IMR-90 (cell line): ENCODE data around the gene TGM2. TPM values are rescaled to one million over a fixed set of nuclear protein-coding genes. Genes with fewer than 3 reads are reported as not detected.

Source experiments
- ATAC-seq: fragments of 200-7000 bp; cut with Tn5 transposase; 2 replicates; pipeline ENCODE4 v1.9.1; 2020; ENCODE audit warnings: low read depth, mild to moderate bottlenecking, moderate library complexity
- BruUV-seq: library from RNA; stranded (reverse); fragments of 400-500 nt; replicated peaks from 2 replicates; lab custom pipeline; 2021; lab: Mats Ljungman, UMichigan
- CTCF ChIA-PET: fragments of 300-600 bp; formaldehyde crosslinking; extraction: SDS; loops from one replicate; lab custom pipeline; 2021; ENCODE audit warnings: antibody characterized with exemption; lab: Yijun Ruan, JAX
- POLR2A ChIA-PET: fragments of 300-600 bp; sonication (Branson Sonifier 250); formaldehyde crosslinking; loops from one replicate; lab custom pipeline; 2022; ENCODE audit warnings: antibody characterized with exemption; ENCODE audit not compliant: unreplicated experiment; lab: Charles Lee
- DNase-seq: peaks from one replicate; pipeline ENCODE4 v3.0.0; 2013
- H2AFZ ChIP-seq: replicated peaks from 2 replicates; pipeline ENCODE3; 2013; ENCODE audit warnings: low read length, mild to moderate bottlenecking; ENCODE audit not compliant: poor library complexity
- H2AK5ac ChIP-seq: 2 replicates; pipeline ENCODE4 v1.6.1; 2013; ENCODE audit warnings: low read depth, low read length, inconsistent platforms
- H2AK9ac ChIP-seq: replicated peaks from 2 replicates; pipeline ENCODE3; 2013; ENCODE audit warnings: mild to moderate bottlenecking, low read depth, low read length, moderate library complexity; ENCODE audit not compliant: poor library complexity
- H2BK120ac ChIP-seq: 2 replicates; pipeline ENCODE4 v1.6.1; 2013; ENCODE audit warnings: low read depth, low read length, inconsistent platforms
- H2BK15ac ChIP-seq: 3 replicates; pipeline ENCODE4 v1.6.1; 2013; ENCODE audit warnings: low read depth, low read length, inconsistent platforms
- H2BK20ac ChIP-seq: 2 replicates; pipeline ENCODE4 v1.6.1; 2013; ENCODE audit warnings: low read depth, mild to moderate bottlenecking, inconsistent platforms, low read length, moderate library complexity
- H2BK5ac ChIP-seq: 2 replicates; pipeline ENCODE4 v1.6.1; 2013; ENCODE audit warnings: mild to moderate bottlenecking, low read depth, low read length, inconsistent platforms; ENCODE audit not compliant: poor library complexity, severe bottlenecking
- H3K14ac ChIP-seq: replicated peaks from 2 replicates; pipeline ENCODE4 v1.6.1; 2013; ENCODE audit warnings: low read depth, low read length, inconsistent platforms
- H3K18ac ChIP-seq: 2 replicates; pipeline ENCODE4 v1.6.1; 2013; ENCODE audit warnings: low read depth, low read length, control low read depth
- H3K23ac ChIP-seq: 2 replicates; pipeline ENCODE4 v1.6.1; 2013; ENCODE audit warnings: low read depth, low read length, inconsistent platforms
- H3K27ac ChIP-seq: 2 replicates; pipeline ENCODE4 v1.5.1; 2013; ENCODE audit warnings: mild to moderate bottlenecking, control low read depth, low read length; ENCODE audit not compliant: insufficient read depth
- H3K27me3 ChIP-seq: 2 replicates; pipeline ENCODE4 v1.6.1; 2013; ENCODE audit warnings: low read length; ENCODE audit not compliant: control insufficient read depth, insufficient read depth
- H3K36me3 ChIP-seq: 2 replicates; pipeline ENCODE4 v1.6.1; 2013; ENCODE audit warnings: low read length, mixed read lengths; ENCODE audit not compliant: control insufficient read depth, insufficient read depth
- H3K4ac ChIP-seq: 2 replicates; pipeline ENCODE4 v1.6.1; 2013; ENCODE audit warnings: low read depth, low read length, inconsistent platforms
- H3K4me1 ChIP-seq: 2 replicates; pipeline ENCODE4 v1.6.1; 2013; ENCODE audit warnings: low read length, mixed read lengths; ENCODE audit not compliant: control insufficient read depth, insufficient read depth
- H3K4me2 ChIP-seq: 2 replicates; pipeline ENCODE4 v1.6.1; 2013; ENCODE audit warnings: low read depth, mild to moderate bottlenecking, control low read depth, low read length, moderate library complexity
- H3K4me3 ChIP-seq: 2 replicates; pipeline ENCODE4 v1.5.1; 2013; ENCODE audit warnings: low read depth, mild to moderate bottlenecking, control low read depth, low read length, moderate library complexity; ENCODE audit not compliant: insufficient read depth
- H3K56ac ChIP-seq: 2 replicates; pipeline ENCODE4 v1.6.1; 2013; ENCODE audit warnings: low read length, inconsistent platforms; ENCODE audit not compliant: insufficient read depth; ENCODE audit errors: extremely low read depth
- H3K79me1 ChIP-seq, 2 experiments: 2 replicates each; pipeline ENCODE4 v1.6.1; 2013; ENCODE audit warnings: low read length in 2 of 2, inconsistent platforms in 1 of 2, low read depth in 1 of 2
- H3K9ac ChIP-seq: 2 replicates; pipeline ENCODE4 v1.6.1; 2013; ENCODE audit warnings: low read depth, low read length, control low read depth
- H3K9me1 ChIP-seq: 2 replicates; pipeline ENCODE4 v1.6.1; 2013; ENCODE audit warnings: low read length, inconsistent platforms; ENCODE audit not compliant: insufficient read depth
- H3K9me3 ChIP-seq: 2 replicates; pipeline ENCODE4 v1.6.1; 2013; ENCODE audit warnings: low read length; ENCODE audit not compliant: control insufficient read depth, insufficient read depth
- H4K20me1 ChIP-seq: 2 replicates; pipeline ENCODE4 v1.6.1; 2013; ENCODE audit warnings: low read length, inconsistent platforms; ENCODE audit not compliant: insufficient read depth
- H4K5ac ChIP-seq: 2 replicates; pipeline ENCODE4 v1.6.1; 2013; ENCODE audit warnings: mild to moderate bottlenecking, low read depth, low read length, control low read depth
- H4K8ac ChIP-seq, 2 experiments: 2 replicates each; pipeline ENCODE4 v1.6.1; 2013; ENCODE audit warnings: low read depth in 2 of 2, low read length in 2 of 2, control low read depth in 1 of 2, inconsistent platforms in 1 of 2
- H4K91ac ChIP-seq: 2 replicates; pipeline ENCODE4 v1.6.1; 2013; ENCODE audit warnings: low read depth, low read length, inconsistent platforms; ENCODE audit not compliant: insufficient read depth
- CHD1 ChIP-seq: IDR thresholded peaks from 2 replicates; pipeline ENCODE4 v1.6.1; 2012; ENCODE audit warnings: low read depth, low read length, improper control_type of control experiment
- MAFK ChIP-seq: IDR thresholded peaks from 2 replicates; pipeline ENCODE4 v1.6.1; 2012; ENCODE audit warnings: low read depth, low read length, improper control_type of control experiment
- NFE2L2 ChIP-seq: fragments of 150-350 bp; IDR thresholded peaks from 2 replicates; pipeline ENCODE4 v1.6.1; 2016; ENCODE audit warnings: low read depth, mild to moderate bottlenecking, low read length
- SMC3 ChIP-seq: fragments of 150-350 bp; IDR thresholded peaks from 2 replicates; pipeline ENCODE4 v1.6.1; 2016; ENCODE audit warnings: low read depth, mild to moderate bottlenecking, antibody characterized with exemption, low read length, moderate library complexity
- WGBS, 2 experiments: methylation state at CpG; one replicate each; pipeline versions ENCODE4 v1.1.5 to v1.1.7; 2013; ENCODE audit warnings: missing lambda C conversion rate in 2 of 2; ENCODE audit not compliant: insufficient read length in 1 of 2; ENCODE audit errors: extremely low coverage in 2 of 2; 5-methylcytosine and 5-hydroxymethylcytosine counted together
- dilution Hi-C: fragments of 300-500 bp; cut with HindIII; formaldehyde crosslinking; loops from one replicate; pipeline ENCODE4 v1.14.3; 2018; ENCODE audit warnings: low sequenced_read_pairs; ENCODE audit not compliant: unreplicated experiment
- in situ Hi-C: fragments of 300-500 bp; cut with MboI; formaldehyde crosslinking; loops from 3 replicates; pipeline ENCODE4 v1.14.3; 2019; ENCODE audit warnings: low sequenced_read_pairs, inconsistent platforms, mixed read lengths
- intact Hi-C: fragments of 100-400 bp; cut with micrococcal nuclease; formaldehyde crosslinking; loops from 2 replicates; pipeline ENCODE4 v1.10.0; 2022
- polyA plus RNA-seq, 3 experiments: library from polyadenylated mRNA; depleted of rRNA; stranded (reverse); fragments of >200 nt; gene quantifications; 2 replicates each; pipeline ENCODE4 v1.2.3, GENCODE V29; 2012; ENCODE audit warnings: low replicate concordance in 1 of 3
- total RNA-seq: library from RNA; depleted of rRNA; stranded (reverse); fragments of >200 nt; gene quantifications from 2 replicates; pipeline ENCODE4 v1.2.3, GENCODE V29; 2012

The TGM2 gene
- total and polyA plus RNA-seq, 2 of the 4 experiments (the other 2 are of a cell fraction), result 239 to 268 TPM

DNA sequence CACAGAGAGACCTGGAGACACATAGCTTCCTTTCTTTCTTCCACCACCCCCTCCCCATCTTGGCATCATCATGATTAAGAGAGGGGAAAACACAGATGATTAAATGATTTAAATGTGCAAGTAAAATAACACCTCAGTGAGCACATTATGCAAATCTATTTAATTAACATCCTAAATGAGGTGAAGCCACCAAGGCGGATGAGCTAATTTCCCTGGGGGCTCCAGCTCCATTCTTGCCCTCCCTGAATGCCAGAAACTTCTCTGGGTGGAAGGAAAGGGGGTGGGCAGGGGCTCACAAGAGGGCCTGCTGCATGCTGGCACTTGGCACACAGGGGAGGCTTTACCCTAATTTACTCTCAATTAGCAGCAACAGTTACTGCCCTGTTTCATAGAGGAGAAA is 32.5 kb upstream of the TGM2 start:
- peak overlapping the region; percentile 48; the same call in 1 of the 2 replicates for H3K4ac ChIP-seq
- no peak overlapping the region for H3K23ac ChIP-seq
- no peak overlapping the region for H3K9ac ChIP-seq
- dilution Hi-C loops, result no loop called here
- intact Hi-C loops, result no loop called here
- H3K18ac ChIP-seq, result peak overlapping the region; percentile 52; the same call in 1 of the 2 replicates
- no peaks in the 10 kb centered on the region for H4K20me1 ChIP-seq
- no peak overlapping the region for H2AK9ac ChIP-seq
- H3K9me3 ChIP-seq, result no peaks in the 10 kb centered on the region
- no peak overlapping the region for H3K27ac ChIP-seq
- H3K14ac ChIP-seq, result peak overlapping the region; percentile 17
- no peak overlapping the region for H2BK5ac ChIP-seq
- peak overlapping the region; percentile 85; the same call in 1 of the 2 replicates for H2BK120ac ChIP-seq
- H3K4me3 ChIP-seq, result no peak overlapping the region
- H3K79me1 ChIP-seq, result no peaks in the 10 kb centered on the region
- H3K56ac ChIP-seq, result no peak overlapping the region
- H4K5ac ChIP-seq, result no peak overlapping the region
- ChIA-PET POLR2A (no interaction called here), CTCF (interaction anchor here (1.0 kb wide), 1 partner anchor 124 kb away, joined by 4 read pairs; no protein-coding TSS in a partner anchor)
- H3K4me2 ChIP-seq, result no peak overlapping the region
- peak overlapping the region; percentile 12; the same call in 1 of the 3 replicates for H2BK15ac ChIP-seq
- TF ChIP-seq MAFK (no peak), NFE2L2 (no peak), CHD1 (no peak), SMC3 (no peak)
- peaks cover 33% of the 10 kb centered on the region for H3K9me1 ChIP-seq
- peak overlapping the region; percentile 7; the same call in 1 of the 2 replicates for H2AK5ac ChIP-seq
- DNase-seq (no peak), ATAC-seq (no peak)
- H2BK20ac ChIP-seq, result peak overlapping the region; percentile 22; the same call in 1 of the 2 replicates
- H3K27me3 ChIP-seq, result no peaks in the 10 kb centered on the region
- H3K4me1 ChIP-seq, result peaks cover 34% of the 10 kb centered on the region
- no peak overlapping the region for H2AFZ ChIP-seq
- in situ Hi-C loops, result no loop called here
- WGBS, 2 experiments, result no CpG with 5 or more reads among the region's 1 CpG
- 0 out of 2 replicates have a peak overlapping the region, but pooled peaks have one; percentile 77 for H4K91ac ChIP-seq
- H3K36me3 ChIP-seq, result no peaks in the 10 kb centered on the region
- peak overlapping the region in 1 of 2 experiments; percentile 58; a peak in 2 of 4 replicates for H4K8ac ChIP-seq
- no TSS peak for BruUV-seq
